Measurements from ENCODE around the gene CYP27C1. TPM values are rescaled to one million over a fixed set of nuclear protein-coding genes. Genes with fewer than 3 reads are reported as not detected.

The CYP27C1 gene
- not detected for total RNA-seq
- long read RNA-seq = 0 reads

- Histone ChIP-seq H3K27ac (no peak within 1 kb of the TSS), H3K27me3 (peaks cover 59% of the 10 kb centered on the region), H3K36me3 (no peaks in the 10 kb centered on the region), H3K4me1 (peaks cover 13% of the 10 kb centered on the region), H3K9me3 (no peaks in the 10 kb centered on the region), H3K4me3 (peak within 1 kb of the TSS; percentile 36)
- intact Hi-C loops (cut with DNase I) = no loop called here
- DNase-seq (no peak), ATAC-seq (peak; percentile 19)
- no peak for TF ChIP-seq CTCF (IDR thresholded peaks at IDR 0.05)
These were observed at the start of gene CYP27C1 for GRCh38 chr2:127220102-127220767. TSS of gene CYP27C1 (minus strand) at chr2:127220299. CDS start at chr2:127220270, 29 bp downstream.

GRCh38 chr2:127261804-127262406 is 41.8 kb upstream of the CYP27C1 start:
- no peak overlapping the region for H3K27ac ChIP-seq
- TF ChIP-seq CTCF (IDR thresholded peaks at IDR 0.05) = no peak
- ATAC-seq (no peak), DNase-seq (no peak)
- no peaks in the 10 kb centered on the region for H3K4me1 ChIP-seq
- no peak overlapping the region for H3K4me3 ChIP-seq
- H3K9me3 ChIP-seq = no peaks in the 10 kb centered on the region
- intact Hi-C loops (cut with DNase I) = no loop called here
- H3K27me3 ChIP-seq = no peaks in the 10 kb centered on the region
- H3K36me3 ChIP-seq = peaks cover 54% of the 10 kb centered on the region

GRCh38 chr2:127259355-127259754 is 39.3 kb upstream of the CYP27C1 start:
- Histone ChIP-seq H3K4me1 (no peaks in the 10 kb centered on the region), H3K36me3 (peaks cover 59% of the 10 kb centered on the region), H3K27ac (no peak overlapping the region), H3K9me3 (no peaks in the 10 kb centered on the region), H3K27me3 (no peaks in the 10 kb centered on the region), H3K4me3 (no peak overlapping the region)
- intact Hi-C loops (cut with DNase I) = no loop called here
- no peak for DNase-seq
- no peak for TF ChIP-seq CTCF (IDR thresholded peaks at IDR 0.05)
- no peak for ATAC-seq

GRCh38 chr2:127256866-127257265 is 36.8 kb upstream of the CYP27C1 start:
- Histone ChIP-seq H3K4me3 (no peak overlapping the region), H3K9me3 (no peaks in the 10 kb centered on the region), H3K27ac (no peak overlapping the region), H3K4me1 (no peaks in the 10 kb centered on the region), H3K27me3 (no peaks in the 10 kb centered on the region), H3K36me3 (peaks cover 56% of the 10 kb centered on the region)
- no peak for DNase-seq
- intact Hi-C loops (cut with DNase I) = no loop called here
- ATAC-seq = no peak
- TF ChIP-seq CTCF (IDR thresholded peaks at IDR 0.05) = no peak

GRCh38 chr2:127256381-127256780 is 36.3 kb upstream of the CYP27C1 start:
- Histone ChIP-seq H3K27ac (no peak overlapping the region), H3K4me3 (no peak overlapping the region), H3K27me3 (no peaks in the 10 kb centered on the region), H3K9me3 (no peaks in the 10 kb centered on the region), H3K4me1 (no peaks in the 10 kb centered on the region), H3K36me3 (peaks cover 51% of the 10 kb centered on the region)
- ATAC-seq (no peak), DNase-seq (no peak)
- no peak for TF ChIP-seq CTCF (IDR thresholded peaks at IDR 0.05)
- intact Hi-C loops (cut with DNase I) = no loop called here
